T-helper 1 cell (primary cell): Measurements from ENCODE around the gene PRDX1.

Experiments
- DNase-seq, 5 donors: peaks; one replicate each; pipeline ENCODE4 v3.0.0-alpha.2; 2012 to 2020
- total RNA-seq, 4 donors: gene quantifications; one replicate each; lab custom pipeline; 2026; lab: John Stamatoyannopoulos, UW

PRDX1 gene
- total RNA-seq = 30.0 to 60.0 (median 49.9) reads per million in 4 donors

- DNase-seq = peak; percentile 84 to 97 (median 90)
Observed at GRCh38 chr1:45521413-45522323, at the start of gene PRDX1. TSS of gene PRDX1 (minus strand) at chr1:45521884. CDS start at chr1:45519043, 2,841 bp downstream.

- no peak for DNase-seq
Observed at GRCh38 chr1:45570631-45571030, 48.9 kb upstream of the PRDX1 start.

GRCh38 chr1:45569962-45570581 lies 48.4 kb upstream of the PRDX1 start:
- peak; percentile 30 to 71 (median 53) for DNase-seq

GRCh38 chr1:45569571-45569961 lies 47.9 kb upstream of the PRDX1 start:
- no peak for DNase-seq

GRCh38 chr1:45568421-45568820 lies 46.7 kb upstream of the PRDX1 start:
- no peak for DNase-seq

- DNase-seq = no peak
Observed at GRCh38 chr1:45567911-45568310, 46.2 kb upstream of the PRDX1 start.

DNA sequence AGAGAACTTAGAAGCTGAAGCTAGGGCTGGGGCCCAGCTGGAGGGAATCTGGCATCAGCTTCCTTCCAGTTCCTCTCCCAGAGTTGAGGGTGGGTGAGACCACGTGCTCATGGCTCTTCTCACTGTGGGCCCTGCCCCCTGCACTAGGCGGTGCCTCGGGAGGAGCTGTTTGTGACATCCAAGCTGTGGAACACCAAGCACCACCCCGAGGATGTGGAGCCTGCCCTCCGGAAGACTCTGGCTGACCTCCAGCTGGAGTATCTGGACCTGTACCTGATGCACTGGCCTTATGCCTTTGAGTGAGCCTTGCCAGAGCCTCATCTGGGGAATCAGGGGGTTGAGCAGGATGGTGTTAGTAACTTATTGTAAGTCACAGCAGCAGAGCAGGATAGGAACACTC lies 45.0 kb upstream of the PRDX1 start:
- no peak for DNase-seq

GRCh38 chr1:45563843-45564242 lies 42.2 kb upstream of the PRDX1 start:
- no peak for DNase-seq

DNA sequence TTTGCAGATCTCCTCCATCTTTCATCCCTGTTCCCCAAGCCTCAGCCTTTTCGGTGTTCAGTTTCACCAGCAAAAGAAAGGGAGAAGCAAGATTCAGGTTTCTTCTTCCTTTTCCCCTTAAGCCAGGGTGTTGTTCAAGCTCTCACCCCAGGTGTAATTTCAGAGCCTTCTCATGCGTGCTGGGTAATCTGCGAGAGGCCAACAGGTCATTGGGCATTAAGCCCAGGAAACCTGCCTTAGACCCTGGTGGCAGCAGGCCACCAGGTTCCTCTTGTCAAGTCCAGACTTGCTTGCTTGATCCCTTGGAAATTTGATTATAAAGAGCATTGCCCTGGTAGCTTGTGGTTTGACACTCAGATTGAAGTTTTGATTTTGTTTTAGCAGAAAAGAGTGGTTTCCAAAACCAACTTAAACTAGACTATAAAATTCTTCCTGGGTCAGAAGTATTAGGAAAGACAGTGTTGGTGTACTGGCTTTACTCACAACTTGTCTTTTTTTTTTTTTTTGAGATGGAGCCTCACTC lies 35.8 kb upstream of the PRDX1 start:
- no peak for DNase-seq

GRCh38 chr1:45554198-45554597 lies 32.5 kb upstream of the PRDX1 start:
- no peak for DNase-seq

DNA sequence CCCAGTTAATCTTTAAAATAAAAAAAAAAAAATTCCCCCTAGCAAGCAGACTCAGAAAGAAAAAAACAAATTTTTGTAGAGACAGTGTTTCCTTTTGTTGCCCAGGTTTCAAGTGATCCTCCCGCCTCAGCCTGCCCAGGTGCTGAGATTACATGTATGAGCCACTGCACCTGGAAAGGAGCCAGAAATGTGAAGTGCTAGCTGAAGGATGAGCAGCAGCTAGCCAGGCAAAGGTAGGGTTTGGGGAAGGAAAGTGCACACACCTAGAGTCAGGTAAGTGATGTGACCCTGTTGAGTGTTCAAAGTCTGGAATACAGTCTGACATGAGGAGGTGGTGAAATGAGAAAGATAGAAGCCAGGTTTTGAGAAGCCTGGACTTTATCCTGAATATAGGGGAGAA lies 30.6 kb upstream of the PRDX1 start:
- DNase-seq = no peak

GRCh38 chr1:45551684-45552083 lies 30.0 kb upstream of the PRDX1 start:
- DNase-seq = no peak

GRCh38 chr1:45550401-45551351 lies 29.0 kb upstream of the PRDX1 start, which contains the start of gene AKR1A1:
TSS of gene AKR1A1 (plus strand) at chr1:45550826. CDS start at chr1:45561795, 10,969 bp downstream.
- peak; percentile 69 to 92 (median 79) for DNase-seq

DNA sequence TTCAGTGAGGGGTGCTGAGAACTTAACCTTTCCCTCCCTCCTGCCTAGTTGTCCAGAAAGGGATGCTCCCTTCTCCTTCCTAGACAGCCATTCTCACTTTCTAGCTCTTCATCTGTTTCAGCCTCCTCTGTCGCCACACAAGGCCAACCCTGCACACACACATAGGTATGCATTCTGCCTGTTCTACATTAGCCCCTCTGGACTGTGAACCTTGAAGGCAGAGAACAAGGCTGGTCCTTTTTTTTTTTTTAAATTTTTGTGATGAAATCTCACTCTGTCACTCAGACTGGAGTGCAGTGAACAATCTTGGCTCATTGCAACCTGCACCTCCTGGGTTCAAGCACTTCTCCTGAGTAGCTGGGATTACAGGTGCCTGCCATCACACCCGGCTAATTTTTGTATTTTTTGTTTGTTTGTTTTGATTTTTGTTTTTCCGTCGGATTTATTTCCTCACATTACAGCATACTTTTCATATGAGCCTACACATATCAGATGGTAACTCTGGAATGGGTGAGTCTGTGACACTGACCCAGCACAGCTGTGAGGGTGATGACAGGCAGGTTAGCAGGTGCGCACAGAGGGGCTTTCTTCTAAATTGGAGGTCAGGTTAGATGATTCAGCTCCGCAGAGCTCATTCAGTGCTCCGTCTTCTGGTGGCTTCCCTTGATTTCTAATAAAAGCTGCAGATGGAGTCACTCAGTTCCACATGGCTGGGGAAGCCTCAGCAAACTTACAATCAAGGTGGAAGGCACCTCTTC lies 24.0 kb upstream of the PRDX1 start:
- no peak for DNase-seq

- peak in 1 of 5 donors; percentile 46 for DNase-seq
Observed at GRCh38 chr1:45545019-45545493, 23.4 kb upstream of the PRDX1 start.

DNA sequence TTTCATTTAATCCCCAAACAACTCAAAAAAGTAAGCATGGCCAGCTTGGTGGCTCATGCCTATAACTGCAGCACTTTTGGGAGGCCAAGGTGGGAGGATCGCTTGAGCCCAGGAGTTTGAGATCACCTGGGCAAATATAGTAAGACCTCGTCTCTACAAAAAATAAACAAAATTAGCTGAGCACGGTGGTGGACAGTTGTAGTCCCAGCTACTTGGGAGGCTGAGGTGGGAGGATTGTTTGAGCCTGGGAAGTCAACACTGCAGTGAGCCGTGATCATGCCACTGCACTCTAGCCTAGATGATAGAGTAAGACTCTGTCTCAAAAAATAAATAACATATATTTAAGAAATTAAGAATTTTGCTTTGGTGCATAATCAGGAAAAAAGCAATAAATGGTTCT lies 22.8 kb upstream of the PRDX1 start:
- DNase-seq = no peak

- DNase-seq = peak; percentile 58 to 80 (median 69)
Observed at GRCh38 chr1:45543581-45544417, 22.1 kb upstream of the PRDX1 start.

DNA sequence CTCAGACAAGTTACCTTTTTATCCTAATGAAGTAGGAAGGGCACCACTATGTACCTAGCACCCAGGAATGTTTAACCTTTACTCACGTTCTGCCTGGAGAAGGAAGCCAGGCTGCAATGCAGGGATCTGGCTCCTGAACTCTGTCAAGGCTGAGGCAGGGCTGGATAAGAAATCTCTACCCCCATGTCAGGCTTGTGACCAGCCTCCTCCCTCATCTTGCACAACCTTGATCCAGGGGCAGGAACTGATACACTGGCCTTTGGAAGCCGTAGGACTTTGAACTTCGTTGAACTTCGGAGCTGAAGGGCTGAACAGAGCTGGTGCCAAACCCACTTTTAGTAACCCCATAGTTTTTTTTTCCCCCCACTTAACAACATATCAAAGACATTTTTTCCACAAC lies 20.9 kb upstream of the PRDX1 start:
- no peak for DNase-seq

GRCh38 chr1:45541193-45541592 lies 19.5 kb upstream of the PRDX1 start:
- DNase-seq = no peak

- DNase-seq = no peak
Observed at GRCh38 chr1:45536886-45537285, 15.2 kb upstream of the PRDX1 start.
